Trophoblast cell (in vitro differentiated cells and primary cell): ENCODE data around the gene JSRP1.

Experiments used
- DNase-seq, 2 donors: peaks; one replicate each; pipeline ENCODE4 v3.0.0-alpha.2; 2016
- H2AFZ ChIP-seq: 2 replicates; pipeline ENCODE4 v1.6.1; 2013; ENCODE audit warnings: low read length, moderate library complexity, mild to moderate bottlenecking; ENCODE audit not compliant: insufficient read depth, poor library complexity
- H2AK5ac ChIP-seq: 2 replicates; pipeline ENCODE4 v1.6.1; 2013; ENCODE audit warnings: mild to moderate bottlenecking, low read length
- H2BK120ac ChIP-seq: 2 replicates; pipeline ENCODE4 v1.6.1; 2013; ENCODE audit warnings: low read length, mild to moderate bottlenecking, moderate library complexity; ENCODE audit not compliant: insufficient read depth, poor library complexity
- H2BK12ac ChIP-seq: 2 replicates; pipeline ENCODE4 v1.6.1; 2013; ENCODE audit warnings: mild to moderate bottlenecking, low read length, moderate library complexity
- H2BK5ac ChIP-seq: 2 replicates; pipeline ENCODE4 v1.6.1; 2013; ENCODE audit warnings: low read length, low read depth, moderate library complexity, mild to moderate bottlenecking; ENCODE audit not compliant: poor library complexity
- H3K14ac ChIP-seq: 2 replicates; pipeline ENCODE4 v1.6.1; 2013; ENCODE audit warnings: mild to moderate bottlenecking, low read length
- H3K18ac ChIP-seq: 2 replicates; pipeline ENCODE4 v1.6.1; 2013; ENCODE audit warnings: mild to moderate bottlenecking, low read length
- H3K23ac ChIP-seq: 2 replicates; pipeline ENCODE4 v1.6.1; 2013; ENCODE audit warnings: low read length
- H3K27ac ChIP-seq: 2 replicates; pipeline ENCODE4 v1.5.1; 2013; ENCODE audit warnings: low read depth, mild to moderate bottlenecking, inconsistent platforms, low read length, moderate library complexity
- H3K27me3 ChIP-seq: 2 replicates; pipeline ENCODE4 v1.6.1; 2013; ENCODE audit warnings: inconsistent platforms, mild to moderate bottlenecking, low read length, moderate library complexity; ENCODE audit not compliant: insufficient read depth
- H3K36me3 ChIP-seq, 2 experiments: 1 replicate in 1 of 2; 2 replicates in 1 of 2; pipeline ENCODE4 v1.6.1; 2013; ENCODE audit warnings: low read length in 2 of 2, mild to moderate bottlenecking in 2 of 2, moderate library complexity in 1 of 2; ENCODE audit not compliant: insufficient read depth in 2 of 2, control insufficient read depth in 1 of 2
- H3K4ac ChIP-seq: 2 replicates; pipeline ENCODE4 v1.6.1; 2013; ENCODE audit warnings: low read depth, mild to moderate bottlenecking, low read length, moderate library complexity
- H3K4me1 ChIP-seq, 2 experiments: 1 replicate in 1 of 2; 2 replicates in 1 of 2; pipeline ENCODE4 v1.6.1; 2013; ENCODE audit warnings: low read length in 2 of 2, mild to moderate bottlenecking in 2 of 2, moderate library complexity in 1 of 2; ENCODE audit not compliant: insufficient read depth in 2 of 2, control insufficient read depth in 1 of 2
- H3K4me2 ChIP-seq: 2 replicates; pipeline ENCODE4 v1.6.1; 2013; ENCODE audit warnings: inconsistent platforms, mild to moderate bottlenecking, low read length, moderate library complexity
- H3K4me3 ChIP-seq: 2 replicates; pipeline ENCODE4 v1.5.1; 2013; ENCODE audit warnings: mild to moderate bottlenecking, low read depth, low read length, inconsistent platforms
- H3K79me1 ChIP-seq: one replicate; pipeline ENCODE4 v1.6.1; 2013; ENCODE audit warnings: low read length
- H3K79me2 ChIP-seq: 2 replicates; pipeline ENCODE4 v1.6.1; 2013; ENCODE audit warnings: low read length, mild to moderate bottlenecking; ENCODE audit not compliant: control insufficient read depth, insufficient read depth, poor library complexity
- H3K9ac ChIP-seq: 2 replicates; pipeline ENCODE4 v1.6.1; 2013; ENCODE audit warnings: mild to moderate bottlenecking, low read length
- H3K9me3 ChIP-seq: 2 replicates; pipeline ENCODE4 v1.6.1; 2013; ENCODE audit warnings: low read depth, mild to moderate bottlenecking, control low read depth, inconsistent platforms, low read length; ENCODE audit not compliant: insufficient read depth
- H4K12ac ChIP-seq: 2 replicates; pipeline ENCODE4 v1.6.1; 2013; ENCODE audit warnings: low read depth, mild to moderate bottlenecking, low read length, moderate library complexity
- H4K8ac ChIP-seq: 2 replicates; pipeline ENCODE4 v1.6.1; 2013; ENCODE audit warnings: low read depth, mild to moderate bottlenecking, low read length, moderate library complexity
- H4K91ac ChIP-seq: one replicate; pipeline ENCODE4 v1.6.1; 2013; ENCODE audit warnings: low read depth, mild to moderate bottlenecking, low read length, moderate library complexity
- WGBS: extraction: QIAGEN DNeasy Blood & Tissue Kit; methylation state at CpG from one replicate; pipeline ENCODE4 v1.1.7; 2013; ENCODE audit warnings: missing lambda C conversion rate; ENCODE audit not compliant: insufficient read length, insufficient coverage; ENCODE audit errors: extremely low coverage; 5-methylcytosine and 5-hydroxymethylcytosine counted together

JSRP1 gene

DNA sequence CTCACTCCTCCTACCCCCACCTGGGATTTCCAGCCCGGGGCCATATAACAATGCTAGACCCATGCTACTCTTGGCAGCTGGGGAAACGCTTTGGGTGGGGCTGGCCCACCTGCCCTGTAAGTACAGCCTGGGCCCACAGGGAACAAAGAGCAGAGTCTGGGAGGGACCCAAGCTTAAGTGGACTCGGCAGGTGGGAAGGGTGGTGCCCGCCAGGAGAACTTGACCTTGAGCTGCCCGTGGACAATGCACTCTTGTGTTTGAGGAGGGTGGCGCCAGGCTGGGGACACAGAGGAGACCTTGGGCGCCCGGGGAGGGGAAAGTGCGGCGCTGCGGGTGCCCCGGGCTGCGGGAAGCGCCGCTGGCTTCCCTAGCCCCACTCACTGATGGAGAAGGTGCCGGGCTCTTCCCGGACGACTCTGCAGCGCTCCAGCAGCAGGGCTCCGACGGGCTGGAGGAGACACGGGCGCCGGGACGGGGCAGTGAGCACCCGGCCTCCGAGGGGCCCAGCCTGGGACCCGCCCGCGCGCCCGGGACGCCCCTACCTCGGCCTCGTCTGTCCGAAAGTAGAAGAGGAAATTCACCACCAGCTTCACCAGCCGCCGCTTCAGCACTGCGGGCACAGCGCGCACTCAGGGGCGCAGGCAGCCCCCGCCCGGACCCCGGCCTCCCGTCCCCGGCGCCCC is 20.7 kb downstream of the JSRP1 start:
- no peak overlapping the region for H3K23ac ChIP-seq
- H2AFZ ChIP-seq: peak overlapping the region; percentile 47
- peak overlapping the region; percentile 65 for H3K4me2 ChIP-seq
- H2AK5ac ChIP-seq: peak overlapping the region; percentile 16
- H3K4me1 ChIP-seq: peaks cover 12% of the 10 kb centered on the region in 2 experiments
- peaks cover 16% of the 10 kb centered on the region for H3K79me1 ChIP-seq
- DNase-seq: peak; percentile 73 to 76
- H4K91ac ChIP-seq: peak overlapping the region; percentile 79
- H3K27ac ChIP-seq: peak overlapping the region; percentile 9
- H3K14ac ChIP-seq: peak overlapping the region; percentile 78
- H3K36me3 ChIP-seq: peaks cover 36 to 42% of the 10 kb centered on the region in 2 experiments
- H3K9ac ChIP-seq: peak overlapping the region; percentile 87
- H3K4ac ChIP-seq: peak overlapping the region; percentile 90
- peak overlapping the region; percentile 87 for H3K4me3 ChIP-seq
- peak overlapping the region; percentile 91 for H4K8ac ChIP-seq
- peak overlapping the region; percentile 44 for H2BK120ac ChIP-seq
- peaks cover 46% of the 10 kb centered on the region for H3K79me2 ChIP-seq
- peak overlapping the region; percentile 33 for H4K12ac ChIP-seq
- peak overlapping the region; percentile 42 for H2BK5ac ChIP-seq
- H3K9me3 ChIP-seq: no peaks in the 10 kb centered on the region
- no peaks in the 10 kb centered on the region for H3K27me3 ChIP-seq
- peak overlapping the region; percentile 63 for H3K18ac ChIP-seq
- no peak overlapping the region for H2BK12ac ChIP-seq
- whole genome bisulfite sequencing: no CpG with 5 or more reads among the region's 48 CpGs

DNA sequence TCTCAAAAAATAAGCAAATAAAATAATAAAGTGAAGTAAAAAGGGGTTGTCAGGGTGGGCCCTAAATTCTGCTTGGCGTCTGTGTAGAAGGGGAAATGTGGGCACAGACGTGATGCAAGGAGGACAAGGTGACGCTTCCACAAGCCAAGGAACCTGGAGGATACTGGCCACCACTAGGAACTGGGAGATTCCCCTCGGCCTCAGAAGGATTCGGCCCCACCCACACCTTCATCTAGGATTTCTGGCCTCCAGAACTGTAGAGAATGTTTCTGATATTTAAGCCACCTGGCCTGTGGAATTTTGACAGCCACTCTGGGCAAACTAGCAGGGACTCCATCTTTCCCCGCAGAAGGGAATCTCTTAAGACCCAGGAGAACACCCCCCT is 21.2 kb downstream of the JSRP1 start:
- Histone ChIP-seq H3K4me3 (peak overlapping the region; percentile 87), H3K14ac (peak overlapping the region; percentile 78), H4K8ac (no peak overlapping the region), H3K18ac (no peak overlapping the region), H3K9me3 (no peaks in the 10 kb centered on the region), H3K27ac (no peak overlapping the region), H3K79me1 (peaks cover 16% of the 10 kb centered on the region), H3K79me2 (peaks cover 41% of the 10 kb centered on the region), H2BK120ac (peak overlapping the region; percentile 44), H3K9ac (peak overlapping the region; percentile 87), H2AK5ac (no peak overlapping the region), H2BK5ac (no peak overlapping the region), H3K27me3 (no peaks in the 10 kb centered on the region), H3K4me2 (peak overlapping the region; percentile 65), H3K23ac (no peak overlapping the region), H4K12ac (peak overlapping the region; percentile 33), H2AFZ (no peak overlapping the region), H3K4ac (peak overlapping the region; percentile 90), H4K91ac (peak overlapping the region; percentile 79), H2BK12ac (no peak overlapping the region), H3K36me3 (peaks cover 39 to 42% of the 10 kb centered on the region in 2 experiments), H3K4me1 (peaks cover 12% of the 10 kb centered on the region in 2 experiments)
- no CpG with 5 or more reads among the region's 6 CpGs for WGBS
- DNase-seq: peak; percentile 75 to 83

DNA sequence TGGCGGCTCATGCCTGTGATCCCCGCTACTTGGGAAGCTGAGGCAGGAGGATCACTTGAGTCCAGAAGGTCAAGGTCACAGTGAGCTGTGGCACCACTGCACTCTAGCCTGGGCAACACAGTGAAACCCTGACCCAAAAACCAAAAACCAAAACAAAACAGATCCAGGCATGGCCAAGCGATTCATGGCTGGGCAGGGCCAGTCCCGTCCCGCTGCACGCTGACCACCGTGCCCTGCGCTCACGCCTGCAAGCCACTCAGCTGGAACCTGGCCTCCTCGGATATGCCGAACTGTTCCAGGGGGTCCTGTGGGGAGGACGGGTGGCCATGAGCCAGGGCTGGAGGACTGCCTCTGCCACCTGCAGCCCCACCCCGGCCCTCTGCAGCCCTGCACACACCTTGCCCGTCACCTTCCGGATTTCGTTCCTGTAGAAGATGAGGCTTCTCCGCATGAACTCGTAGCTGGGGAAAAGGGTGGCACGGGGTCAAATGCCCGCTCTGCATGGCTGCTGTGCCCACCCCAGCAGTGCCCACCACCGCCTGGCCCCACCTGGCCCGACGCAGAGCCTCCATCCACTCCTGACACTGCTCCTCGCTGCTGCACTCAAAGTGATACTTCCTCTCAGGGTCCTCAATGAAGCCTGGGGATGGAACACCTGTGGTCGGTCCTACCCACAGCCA is 22.5 kb downstream of the JSRP1 start:
- Histone ChIP-seq H3K4me2 (no peak overlapping the region), H2BK12ac (no peak overlapping the region), H3K23ac (no peak overlapping the region), H3K18ac (no peak overlapping the region), H2AK5ac (no peak overlapping the region), H3K4ac (peak overlapping the region; percentile 64), H3K9ac (no peak overlapping the region), H3K27me3 (no peaks in the 10 kb centered on the region), H3K14ac (no peak overlapping the region), H3K79me1 (peaks cover 16% of the 10 kb centered on the region), H3K36me3 (peaks cover 47 to 51% of the 10 kb centered on the region in 2 experiments), H3K4me1 (peaks cover 12% of the 10 kb centered on the region in 2 experiments), H4K91ac (no peak overlapping the region), H4K12ac (no peak overlapping the region), H2BK120ac (no peak overlapping the region), H2AFZ (no peak overlapping the region), H3K27ac (no peak overlapping the region), H3K9me3 (no peaks in the 10 kb centered on the region), H4K8ac (no peak overlapping the region), H2BK5ac (no peak overlapping the region), H3K4me3 (no peak overlapping the region), H3K79me2 (peaks cover 35% of the 10 kb centered on the region)
- WGBS: no CpG with 5 or more reads among the region's 25 CpGs
- no peak for DNase-seq

DNA sequence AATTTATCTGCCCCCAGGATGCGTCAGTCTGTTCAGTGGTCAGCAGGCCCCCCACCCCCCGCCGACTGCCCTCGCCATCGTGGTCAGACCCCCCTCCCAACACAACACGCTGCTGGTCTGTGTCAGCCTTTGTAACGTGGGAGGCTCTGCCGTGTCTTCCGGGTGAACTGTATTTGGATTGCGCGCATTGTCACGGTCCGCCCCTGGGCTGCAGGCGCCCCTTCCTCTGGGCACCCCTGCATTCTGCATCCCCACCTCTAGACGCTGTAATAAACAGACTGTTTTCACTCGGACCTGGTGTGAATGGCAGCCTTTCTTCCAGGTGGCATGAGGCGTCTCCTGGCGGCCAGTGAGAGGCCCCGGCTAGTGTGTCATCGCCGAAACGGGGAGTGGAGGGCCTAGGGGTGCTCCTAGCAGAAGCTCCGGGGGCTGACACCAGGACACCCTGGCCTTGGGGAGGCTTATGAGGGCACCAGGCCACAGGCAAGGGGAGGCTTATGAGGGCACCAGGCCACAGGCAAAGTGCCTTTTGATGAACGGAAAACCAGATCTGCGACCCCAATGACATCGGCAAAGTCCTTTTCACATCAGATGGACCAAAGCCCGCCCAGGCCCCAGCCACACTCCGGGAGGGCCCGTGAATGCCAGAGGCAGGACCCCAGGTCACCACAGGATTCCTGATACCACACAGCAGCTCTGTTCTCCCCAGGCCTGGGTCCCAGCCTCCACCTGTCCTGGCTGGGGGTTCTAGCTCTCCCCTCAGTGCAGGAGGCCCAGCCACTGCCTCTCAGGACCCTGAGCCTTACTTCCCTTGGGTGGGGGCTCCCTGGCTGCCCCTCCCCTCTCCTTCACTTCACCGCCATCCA is 23.7 kb downstream of the JSRP1 start:
- Histone ChIP-seq H3K14ac (no peak overlapping the region), H3K4me1 (peaks cover 6 to 7% of the 10 kb centered on the region in 2 experiments), H4K91ac (no peak overlapping the region), H3K27me3 (no peaks in the 10 kb centered on the region), H2BK120ac (no peak overlapping the region), H3K18ac (no peak overlapping the region), H3K79me1 (peaks cover 16% of the 10 kb centered on the region), H3K23ac (no peak overlapping the region), H3K9me3 (no peaks in the 10 kb centered on the region), H3K36me3 (peaks cover 57 to 59% of the 10 kb centered on the region in 2 experiments), H3K27ac (no peak overlapping the region), H3K4me2 (no peak overlapping the region), H2BK5ac (no peak overlapping the region), H4K8ac (no peak overlapping the region), H2AK5ac (no peak overlapping the region), H4K12ac (no peak overlapping the region), H3K4ac (no peak overlapping the region), H3K9ac (no peak overlapping the region), H2AFZ (no peak overlapping the region), H3K79me2 (peaks cover 25% of the 10 kb centered on the region), H3K4me3 (no peak overlapping the region), H2BK12ac (no peak overlapping the region)
- DNase-seq: no peak
- no CpG with 5 or more reads among the region's 30 CpGs for WGBS
